SU-DHL-6 (cell line): ENCODE measurements around the gene SMIM21.

Experiments
- H2AFZ ChIP-seq: fragments of 200-600 bp; sonication (generic); 2 replicates; pipeline ENCODE4 v1.6.1; 2014; ENCODE audit warnings: low read depth, mild to moderate bottlenecking, moderate library complexity, mixed read lengths, antibody characterized with exemption, low read length; ENCODE audit not compliant: severe bottlenecking
- H3F3A ChIP-seq: fragments of 200-600 bp; shearing (Covaris generic); 2 replicates; pipeline ENCODE4 v1.6.0; 2016; ENCODE audit warnings: antibody characterized with exemption, mild to moderate bottlenecking; ENCODE audit not compliant: insufficient read depth
- H3K27ac ChIP-seq: fragments of 200-600 bp; sonication (generic); 2 replicates; pipeline ENCODE4 v1.5.1; 2016; ENCODE audit warnings: low read depth, mild to moderate bottlenecking, low read length, moderate library complexity, mixed read lengths
- H3K27me3 ChIP-seq: fragments of 200-600 bp; sonication (generic), shearing (Covaris generic); 2 replicates; pipeline ENCODE4 v1.6.0; 2014; ENCODE audit warnings: mild to moderate bottlenecking, low read length
- H3K36me3 ChIP-seq: fragments of 200-600 bp; sonication (generic); 2 replicates; pipeline ENCODE4 v1.6.1; 2014; ENCODE audit warnings: mild to moderate bottlenecking, low read length, mixed read lengths
- H3K4me2 ChIP-seq: fragments of 300-600, 200-600 bp; shearing (Covaris generic), sonication (generic); 2 replicates; pipeline ENCODE4 v1.6.0; 2014; ENCODE audit warnings: low read length, low read depth, mild to moderate bottlenecking; ENCODE audit not compliant: poor library complexity, severe bottlenecking
- H3K4me3 ChIP-seq: fragments of 200-600 bp; sonication (generic); 2 replicates; pipeline ENCODE4 v1.5.1; 2014; ENCODE audit warnings: antibody characterized with exemption, low read length, mild to moderate bottlenecking, mixed read lengths; ENCODE audit not compliant: insufficient read depth, poor library complexity, severe bottlenecking
- H3K79me2 ChIP-seq: fragments of 200-600 bp; sonication (generic); 2 replicates; pipeline ENCODE4 v1.6.1; 2014; ENCODE audit warnings: mild to moderate bottlenecking, low read length, moderate library complexity; ENCODE audit not compliant: insufficient read depth
- H3K9ac ChIP-seq: fragments of 200-600 bp; sonication (generic); 2 replicates; pipeline ENCODE4 v1.7.0; 2014; ENCODE audit warnings: mild to moderate bottlenecking, low read length
- H3K9me2 ChIP-seq: fragments of 200-600 bp; sonication (generic); replicated peaks from 2 replicates; pipeline ENCODE4 v1.6.1; 2014; ENCODE audit warnings: low read length; ENCODE audit not compliant: insufficient read depth
- H3K9me3 ChIP-seq: fragments of 200-600 bp; sonication (generic); 2 replicates; pipeline ENCODE4 v1.6.1; 2014; ENCODE audit warnings: low read length, mixed read lengths; ENCODE audit not compliant: insufficient read depth
- H4K20me1 ChIP-seq: fragments of 200-600 bp; sonication (generic); 2 replicates; pipeline ENCODE4 v1.6.1; 2014; ENCODE audit warnings: low read depth, mild to moderate bottlenecking, antibody characterized with exemption, low read length, moderate library complexity, mixed read lengths
- CTCF ChIP-seq: fragments of 200-600 bp; sonication (generic); IDR thresholded peaks from one replicate; pipeline ENCODE4 v1.5.1; 2017; ENCODE audit warnings: antibody characterized with exemption, mild to moderate bottlenecking, low read length, moderate library complexity; ENCODE audit not compliant: insufficient read depth, poor library complexity, severe bottlenecking
- EZH2phosphoT487 ChIP-seq: fragments of 200-600 bp; sonication (generic), shearing (Covaris generic); conservative IDR thresholded peaks from 2 replicates; pipeline ENCODE4 v1.6.1; 2018; ENCODE audit warnings: mild to moderate bottlenecking, antibody characterized with exemption, low read length, moderate library complexity, mixed read lengths

SMIM21 gene

GRCh38 chr18:75360941-75361340, 66.6 kb downstream of the SMIM21 start:
- no peaks in the 10 kb centered on the region for H3K9me2 ChIP-seq
- no peak overlapping the region for H3K27ac ChIP-seq
- H3K9me3 ChIP-seq: no peaks in the 10 kb centered on the region

DNA sequence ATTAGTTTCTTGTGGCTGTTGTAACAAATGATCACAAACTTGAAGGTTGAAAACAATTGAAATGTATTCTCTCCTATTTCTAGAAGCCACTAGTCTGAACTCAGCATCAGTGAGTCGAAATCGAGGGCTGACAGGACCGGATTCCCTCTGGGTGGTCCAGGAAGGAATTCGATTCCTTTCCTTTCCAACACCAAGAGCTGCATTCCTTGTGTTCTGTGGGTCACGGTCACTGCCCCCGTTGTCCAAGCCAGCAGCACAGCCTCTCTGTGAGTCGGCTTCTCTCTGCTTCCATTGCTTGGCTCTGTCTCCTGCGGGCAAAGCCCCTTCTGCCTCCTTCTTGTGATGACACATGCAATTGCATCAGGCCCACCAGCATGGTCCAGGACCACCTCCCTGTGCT, 67.3 kb downstream of the SMIM21 start:
- H3K79me2 ChIP-seq: no peaks in the 10 kb centered on the region
- no peaks in the 10 kb centered on the region for H3K9me2 ChIP-seq
- H3F3A ChIP-seq: no peaks in the 10 kb centered on the region
- no peak overlapping the region for H3K9ac ChIP-seq
- H3K4me2 ChIP-seq: no peak overlapping the region
- no peak overlapping the region for H2AFZ ChIP-seq
- TF ChIP-seq CTCF: no peak
- TF ChIP-seq EZH2phosphoT487: no peak
- no peaks in the 10 kb centered on the region for H3K27me3 ChIP-seq
- no peaks in the 10 kb centered on the region for H3K9me3 ChIP-seq
- no peak overlapping the region for H3K4me3 ChIP-seq
- no peak overlapping the region for H3K27ac ChIP-seq
- no peaks in the 10 kb centered on the region for H4K20me1 ChIP-seq
- H3K36me3 ChIP-seq: no peaks in the 10 kb centered on the region

More at GRCh38 chr18:75360941-75361340, 66.6 kb downstream of the SMIM21 start:
- Histone ChIP-seq H4K20me1 (no peaks in the 10 kb centered on the region), H3K4me3 (no peak overlapping the region), H3K4me2 (no peak overlapping the region), H3K9ac (no peak overlapping the region), H2AFZ (no peak overlapping the region), H3K36me3 (no peaks in the 10 kb centered on the region), H3K27me3 (no peaks in the 10 kb centered on the region), H3F3A (no peaks in the 10 kb centered on the region), H3K79me2 (no peaks in the 10 kb centered on the region)
- TF ChIP-seq CTCF (no peak), EZH2phosphoT487 (no peak)
